Hepatocyte (in vitro differentiated cells): ENCODE measurements around the gene MYO3B.

ENCODE experiments used
- EZH2 ChIP-seq: fragments of 200-600 bp; sonication (generic); IDR thresholded peaks from 2 replicates; pipeline ENCODE4 v1.6.1; 2016; ENCODE audit warnings: antibody characterized with exemption, mild to moderate bottlenecking, borderline replicate concordance
- EZH2phosphoT487 ChIP-seq: fragments of 200-600 bp; sonication (generic); IDR thresholded peaks from one replicate; pipeline ENCODE4 v1.6.1; 2018; ENCODE audit warnings: antibody characterized with exemption, mild to moderate bottlenecking, low read depth, moderate library complexity; ENCODE audit not compliant: unreplicated experiment, severe bottlenecking
- TF ChIP-seq, protein P1 (sequence below): fragments of 200-600 bp; sonication (generic); IDR thresholded peaks from 2 replicates; pipeline ENCODE4 v1.5.1; 2016; ENCODE audit warnings: antibody characterized with exemption, mild to moderate bottlenecking; ENCODE audit not compliant: poor library complexity

DNA sequence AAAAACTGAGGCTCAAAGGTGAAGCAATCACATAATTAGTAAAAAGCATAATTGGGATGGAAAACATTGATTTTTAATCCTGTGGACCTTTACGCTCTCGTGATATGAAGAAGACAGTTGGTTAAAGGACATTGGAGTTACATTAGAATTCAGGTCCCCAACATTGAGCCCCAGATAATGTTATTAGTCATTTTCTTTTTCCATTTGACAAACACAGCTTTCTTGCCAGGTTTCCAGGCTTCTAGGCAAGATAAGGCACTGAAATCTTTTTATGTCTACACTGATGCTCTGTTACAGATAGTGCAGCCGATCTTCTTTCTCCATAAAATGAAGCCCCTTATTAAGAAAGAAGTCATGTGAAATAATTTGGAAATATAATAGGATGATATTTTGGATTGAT, 38.5 kb downstream of the MYO3B start:
- TF ChIP-seq, protein P1, sequence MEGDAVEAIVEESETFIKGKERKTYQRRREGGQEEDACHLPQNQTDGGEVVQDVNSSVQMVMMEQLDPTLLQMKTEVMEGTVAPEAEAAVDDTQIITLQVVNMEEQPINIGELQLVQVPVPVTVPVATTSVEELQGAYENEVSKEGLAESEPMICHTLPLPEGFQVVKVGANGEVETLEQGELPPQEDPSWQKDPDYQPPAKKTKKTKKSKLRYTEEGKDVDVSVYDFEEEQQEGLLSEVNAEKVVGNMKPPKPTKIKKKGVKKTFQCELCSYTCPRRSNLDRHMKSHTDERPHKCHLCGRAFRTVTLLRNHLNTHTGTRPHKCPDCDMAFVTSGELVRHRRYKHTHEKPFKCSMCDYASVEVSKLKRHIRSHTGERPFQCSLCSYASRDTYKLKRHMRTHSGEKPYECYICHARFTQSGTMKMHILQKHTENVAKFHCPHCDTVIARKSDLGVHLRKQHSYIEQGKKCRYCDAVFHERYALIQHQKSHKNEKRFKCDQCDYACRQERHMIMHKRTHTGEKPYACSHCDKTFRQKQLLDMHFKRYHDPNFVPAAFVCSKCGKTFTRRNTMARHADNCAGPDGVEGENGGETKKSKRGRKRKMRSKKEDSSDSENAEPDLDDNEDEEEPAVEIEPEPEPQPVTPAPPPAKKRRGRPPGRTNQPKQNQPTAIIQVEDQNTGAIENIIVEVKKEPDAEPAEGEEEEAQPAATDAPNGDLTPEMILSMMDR, result no peak
- no peak for TF ChIP-seq EZH2
- no peak for TF ChIP-seq EZH2phosphoT487
